ENCODE measurements around the gene FAM90A26.
"Not testable (repeated sequence)": the region's sequence is repeated elsewhere in the genome, so short reads cannot be mapped to it uniquely, and the experiment has no call there.

DNA sequence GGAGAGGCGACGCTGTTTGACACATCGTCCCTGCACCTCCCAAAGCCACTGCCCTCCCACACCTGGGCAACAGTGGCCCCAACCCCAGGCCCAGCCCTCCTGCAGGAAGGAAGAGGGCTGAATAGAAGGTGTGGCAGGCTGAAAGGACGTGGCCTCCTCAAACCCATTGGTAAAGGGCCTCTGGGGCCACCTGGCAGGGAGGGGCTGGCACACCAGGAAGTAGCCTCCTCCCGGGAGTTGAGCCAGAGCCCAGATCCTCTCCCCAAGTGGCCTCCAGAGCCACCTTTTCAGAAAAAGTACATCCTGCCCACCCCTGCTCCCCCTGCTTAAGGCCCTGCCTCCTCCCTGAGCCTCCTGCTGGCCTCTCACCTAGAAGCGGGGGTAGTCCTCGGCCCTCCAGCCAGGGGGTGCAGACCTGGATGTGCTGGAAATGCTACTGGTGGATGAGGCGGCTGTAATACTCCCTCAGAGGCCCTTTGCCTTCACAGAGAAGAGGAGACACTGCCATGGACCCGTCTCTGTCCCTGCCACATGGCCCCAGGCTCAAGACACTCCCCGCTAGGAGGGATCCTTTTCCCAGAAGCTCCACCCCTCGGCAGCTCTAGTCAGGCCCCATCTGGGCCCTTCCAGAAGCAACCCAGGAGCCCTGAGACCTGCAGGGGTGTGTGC, at the start of gene FAM90A26:
- TF ChIP-seq POLR2AphosphoS5 (IDR thresholded peaks at IDR 0.05; ENCODE audit: low read depth, low read length); NRF1 (IDR thresholded peaks at IDR 0.05; ENCODE audit: low read depth, low read length); RCOR1 (IDR thresholded peaks at IDR 0.05; ENCODE audit: low read length); TAF1 (IDR thresholded peaks at IDR 0.05; ENCODE audit: borderline replicate concordance, low read depth, low read length): not testable (repeated sequence)
- TF ChIP-seq, protein P1, sequence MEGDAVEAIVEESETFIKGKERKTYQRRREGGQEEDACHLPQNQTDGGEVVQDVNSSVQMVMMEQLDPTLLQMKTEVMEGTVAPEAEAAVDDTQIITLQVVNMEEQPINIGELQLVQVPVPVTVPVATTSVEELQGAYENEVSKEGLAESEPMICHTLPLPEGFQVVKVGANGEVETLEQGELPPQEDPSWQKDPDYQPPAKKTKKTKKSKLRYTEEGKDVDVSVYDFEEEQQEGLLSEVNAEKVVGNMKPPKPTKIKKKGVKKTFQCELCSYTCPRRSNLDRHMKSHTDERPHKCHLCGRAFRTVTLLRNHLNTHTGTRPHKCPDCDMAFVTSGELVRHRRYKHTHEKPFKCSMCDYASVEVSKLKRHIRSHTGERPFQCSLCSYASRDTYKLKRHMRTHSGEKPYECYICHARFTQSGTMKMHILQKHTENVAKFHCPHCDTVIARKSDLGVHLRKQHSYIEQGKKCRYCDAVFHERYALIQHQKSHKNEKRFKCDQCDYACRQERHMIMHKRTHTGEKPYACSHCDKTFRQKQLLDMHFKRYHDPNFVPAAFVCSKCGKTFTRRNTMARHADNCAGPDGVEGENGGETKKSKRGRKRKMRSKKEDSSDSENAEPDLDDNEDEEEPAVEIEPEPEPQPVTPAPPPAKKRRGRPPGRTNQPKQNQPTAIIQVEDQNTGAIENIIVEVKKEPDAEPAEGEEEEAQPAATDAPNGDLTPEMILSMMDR (IDR thresholded peaks at IDR 0.05) = not testable (repeated sequence)
